Muscle layer of duodenum (tissue), 2 donors: ENCODE data around the gene TEX13B.

ENCODE experiments used
- H3K27ac ChIP-seq: one replicate; pipeline ENCODE4 v1.7.0; 2013; ENCODE audit warnings: mild to moderate bottlenecking, low read length
- H3K27me3 ChIP-seq: one replicate; pipeline ENCODE4 v1.7.0; 2013; ENCODE audit warnings: low read depth, mild to moderate bottlenecking, control low read depth, low read length
- H3K36me3 ChIP-seq, 2 donors: one replicate each; pipeline ENCODE4 v1.7.0; 2013; ENCODE audit warnings: low read length in 2 of 2, control low read depth in 1 of 2, mild to moderate bottlenecking in 1 of 2; ENCODE audit not compliant: insufficient read depth in 2 of 2, control insufficient read depth in 1 of 2
- H3K4me1 ChIP-seq, 2 donors: one replicate each; pipeline ENCODE4 v1.7.0; 2013; ENCODE audit warnings: low read length in 2 of 2, mild to moderate bottlenecking in 2 of 2, control low read depth in 1 of 2, moderate library complexity in 1 of 2; ENCODE audit not compliant: insufficient read depth in 2 of 2, control insufficient read depth in 1 of 2
- H3K4me3 ChIP-seq, 2 donors: one replicate each; pipeline ENCODE4 v1.7.0; 2013; ENCODE audit warnings: low read length in 2 of 2, low read depth in 1 of 2, mild to moderate bottlenecking in 1 of 2
- H3K9me3 ChIP-seq, 2 donors: one replicate each; pipeline ENCODE4 v1.7.0; 2013; ENCODE audit warnings: low read length in 2 of 2, control low read depth in 1 of 2, mild to moderate bottlenecking in 1 of 2; ENCODE audit not compliant: control insufficient read depth in 1 of 2
- donor health status: healthy.

Gene TEX13B

DNA sequence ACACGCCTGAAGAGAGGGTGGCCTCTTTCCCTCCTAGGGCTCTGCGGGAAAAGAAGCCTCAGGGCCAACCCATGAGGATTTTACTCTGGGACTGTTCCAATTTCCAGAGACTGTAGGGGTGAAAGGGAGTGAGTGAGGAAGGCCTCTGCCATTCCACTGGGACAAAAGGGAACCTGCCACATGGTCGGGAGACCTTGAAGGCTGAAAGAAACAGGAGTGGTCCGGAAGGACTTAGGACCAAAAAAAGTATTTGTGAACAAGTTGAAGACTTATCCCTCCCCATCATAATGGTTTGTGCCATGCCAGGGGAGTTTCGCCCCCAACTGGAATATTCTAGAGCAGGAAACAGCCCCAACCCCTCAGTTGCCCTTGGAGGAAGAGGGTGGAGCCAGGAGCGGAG lies at the start of gene TEX13B:
Gene TEX13B, minus strand, starts transcription at position 15 of the 400 bp plus-strand sequence. CDS start 243 bp downstream, outside the sequence.
- no peaks in the 10 kb centered on the region for H3K36me3 ChIP-seq
- no peaks in the 10 kb centered on the region for H3K27me3 ChIP-seq
- H3K4me1 ChIP-seq: no peaks in the 10 kb centered on the region
- H3K27ac ChIP-seq: no peak within 1 kb of the TSS
- H3K9me3 ChIP-seq: no peaks in the 10 kb centered on the region
- H3K4me3 ChIP-seq: no peak within 1 kb of the TSS

DNA sequence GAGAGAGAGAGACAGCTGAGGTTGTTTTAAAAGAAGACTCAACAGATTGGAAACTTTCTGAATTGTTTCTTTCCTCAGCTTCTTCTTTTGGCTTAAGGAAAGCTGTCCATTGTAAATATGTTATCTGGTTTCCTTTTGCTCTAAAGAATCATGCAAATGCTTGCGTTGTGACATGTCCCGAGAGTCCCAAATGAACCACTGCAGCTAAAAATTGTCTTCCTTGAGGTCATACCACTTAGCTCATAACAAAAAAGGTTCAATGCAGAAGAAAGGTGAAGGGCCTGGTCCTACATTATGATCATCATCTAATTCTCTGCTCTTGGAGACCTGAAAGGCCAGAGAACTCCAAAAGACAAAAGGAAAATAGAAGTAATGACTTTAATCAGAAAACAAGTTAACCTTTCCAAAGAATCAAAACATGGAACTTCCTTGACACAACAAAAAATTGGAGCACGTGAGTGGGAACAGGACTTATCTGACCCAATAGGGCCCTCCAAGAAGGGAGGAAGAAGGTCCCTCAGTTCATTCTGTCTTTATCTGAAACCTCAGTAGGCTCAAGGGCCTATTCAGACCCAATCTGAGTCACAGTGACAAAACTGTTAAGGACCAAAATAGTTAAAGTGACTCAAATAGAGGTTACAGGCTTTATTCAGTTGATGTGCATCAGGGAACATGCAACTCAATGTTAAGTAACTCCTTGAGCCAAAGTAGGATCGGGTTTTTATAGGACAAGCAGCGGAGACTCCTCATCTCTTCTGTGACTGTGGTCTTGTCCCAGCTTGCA lies 48.0 kb upstream of the TEX13B start:
- no peak overlapping the region for H3K27ac ChIP-seq
- H3K4me1 ChIP-seq: no peaks in the 10 kb centered on the region
- H3K9me3 ChIP-seq: no peaks in the 10 kb centered on the region
- no peak overlapping the region for H3K4me3 ChIP-seq
- H3K27me3 ChIP-seq: no peaks in the 10 kb centered on the region
- no peaks in the 10 kb centered on the region for H3K36me3 ChIP-seq

DNA sequence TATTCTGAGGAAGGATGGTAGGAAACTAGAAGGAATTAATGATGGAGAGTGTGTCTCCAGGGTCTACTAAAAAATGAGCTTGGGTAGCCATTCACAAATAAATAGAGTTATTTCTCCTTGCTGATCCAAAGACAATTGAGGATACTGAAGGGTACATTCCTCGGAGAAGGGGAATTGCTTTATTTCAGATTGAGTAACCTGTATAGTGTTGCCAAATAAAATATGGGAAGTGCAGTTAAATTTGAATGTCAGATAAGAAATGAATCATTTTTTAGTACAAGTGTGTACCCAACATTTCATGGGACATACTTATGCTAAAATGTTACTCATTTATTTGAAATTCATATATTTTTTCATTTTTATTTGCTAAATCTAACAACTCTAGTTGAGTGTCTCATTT lies 46.7 kb upstream of the TEX13B start:
- Histone ChIP-seq H3K36me3 (no peaks in the 10 kb centered on the region), H3K27ac (no peak overlapping the region), H3K9me3 (no peaks in the 10 kb centered on the region), H3K27me3 (no peaks in the 10 kb centered on the region), H3K4me3 (no peak overlapping the region), H3K4me1 (no peaks in the 10 kb centered on the region)

- Histone ChIP-seq H3K27ac (no peak overlapping the region), H3K27me3 (no peaks in the 10 kb centered on the region), H3K9me3 (no peaks in the 10 kb centered on the region), H3K4me3 (no peak overlapping the region), H3K36me3 (no peaks in the 10 kb centered on the region), H3K4me1 (no peaks in the 10 kb centered on the region)
These were observed 43.9 kb upstream of the TEX13B start for GRCh38 chrX:108025954-108026600.

DNA sequence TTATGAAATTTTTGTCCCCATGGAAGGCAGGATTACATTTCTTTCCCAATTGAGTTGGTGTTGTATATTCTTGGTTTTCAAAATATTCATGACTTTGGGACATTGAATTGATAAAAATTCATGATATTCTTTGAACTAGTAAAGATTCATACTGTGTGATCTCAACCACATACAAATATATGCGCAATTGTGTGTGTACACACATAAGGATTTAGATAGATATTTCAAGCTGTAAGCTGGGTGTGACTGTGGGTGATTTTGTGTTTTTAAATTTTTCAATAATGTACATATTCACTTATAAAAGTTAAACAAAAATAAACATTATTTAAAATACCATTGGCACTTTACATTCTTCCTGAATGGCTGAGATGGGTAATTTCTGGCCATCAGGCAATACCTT lies 43.2 kb upstream of the TEX13B start:
- no peaks in the 10 kb centered on the region for H3K9me3 ChIP-seq
- H3K36me3 ChIP-seq: no peaks in the 10 kb centered on the region
- H3K27ac ChIP-seq: no peak overlapping the region
- H3K4me3 ChIP-seq: no peak overlapping the region
- H3K4me1 ChIP-seq: no peaks in the 10 kb centered on the region
- H3K27me3 ChIP-seq: no peaks in the 10 kb centered on the region

- H3K27ac ChIP-seq: no peak overlapping the region
- no peaks in the 10 kb centered on the region for H3K36me3 ChIP-seq
- no peaks in the 10 kb centered on the region for H3K27me3 ChIP-seq
- no peaks in the 10 kb centered on the region for H3K4me1 ChIP-seq
- H3K4me3 ChIP-seq: no peak overlapping the region
- H3K9me3 ChIP-seq: no peaks in the 10 kb centered on the region
These were observed 40.4 kb upstream of the TEX13B start for GRCh38 chrX:108022491-108023089.

DNA sequence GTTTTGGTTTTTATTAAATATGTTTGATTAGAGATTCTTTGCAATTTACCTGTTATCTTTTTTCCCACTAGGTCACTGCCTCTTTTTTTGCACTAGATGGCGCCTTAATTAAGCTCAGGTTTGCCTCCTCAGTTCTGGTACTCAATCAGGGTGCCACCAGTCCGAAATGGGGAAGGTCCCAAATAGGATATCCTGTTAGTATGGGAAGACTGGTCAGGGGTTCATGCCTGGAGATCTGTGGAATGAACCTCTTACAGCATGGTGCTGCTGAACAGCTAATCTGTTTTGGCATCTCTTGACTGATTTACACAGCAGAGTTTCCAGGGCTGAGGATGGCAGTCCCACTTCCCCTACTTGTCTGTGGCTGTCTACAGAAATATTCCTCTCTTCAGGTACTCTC lies 38.5 kb upstream of the TEX13B start:
- H3K4me1 ChIP-seq: no peaks in the 10 kb centered on the region
- H3K27ac ChIP-seq: no peak overlapping the region
- no peaks in the 10 kb centered on the region for H3K36me3 ChIP-seq
- no peak overlapping the region for H3K4me3 ChIP-seq
- H3K27me3 ChIP-seq: no peaks in the 10 kb centered on the region
- no peaks in the 10 kb centered on the region for H3K9me3 ChIP-seq

DNA sequence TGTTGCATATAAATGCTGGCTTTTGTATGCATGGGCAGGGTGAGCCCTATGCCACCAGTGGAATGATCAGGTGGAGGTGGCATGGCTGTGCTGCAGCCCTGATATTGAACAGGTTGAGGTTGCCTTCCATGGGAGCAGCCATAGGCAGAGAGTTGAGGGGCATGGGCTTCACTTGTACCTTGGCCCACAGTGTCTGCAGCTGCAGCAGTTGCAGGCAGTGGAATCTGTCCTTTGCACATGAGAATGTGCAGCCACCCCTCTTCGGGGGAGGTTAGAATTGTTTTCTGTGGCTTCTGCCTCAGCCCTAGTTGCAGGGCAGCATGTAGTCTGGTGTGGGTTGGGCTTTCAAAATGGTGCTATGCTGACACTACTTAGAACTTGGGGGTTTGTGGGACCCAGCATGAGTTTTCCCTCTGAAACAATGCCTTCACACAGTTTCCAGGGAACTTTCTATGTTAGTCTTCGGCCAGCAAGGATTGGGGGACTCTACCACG lies 37.3 kb upstream of the TEX13B start:
- Histone ChIP-seq H3K4me1 (no peaks in the 10 kb centered on the region), H3K36me3 (no peaks in the 10 kb centered on the region), H3K4me3 (no peak overlapping the region), H3K27ac (no peak overlapping the region), H3K9me3 (no peaks in the 10 kb centered on the region), H3K27me3 (no peaks in the 10 kb centered on the region)

DNA sequence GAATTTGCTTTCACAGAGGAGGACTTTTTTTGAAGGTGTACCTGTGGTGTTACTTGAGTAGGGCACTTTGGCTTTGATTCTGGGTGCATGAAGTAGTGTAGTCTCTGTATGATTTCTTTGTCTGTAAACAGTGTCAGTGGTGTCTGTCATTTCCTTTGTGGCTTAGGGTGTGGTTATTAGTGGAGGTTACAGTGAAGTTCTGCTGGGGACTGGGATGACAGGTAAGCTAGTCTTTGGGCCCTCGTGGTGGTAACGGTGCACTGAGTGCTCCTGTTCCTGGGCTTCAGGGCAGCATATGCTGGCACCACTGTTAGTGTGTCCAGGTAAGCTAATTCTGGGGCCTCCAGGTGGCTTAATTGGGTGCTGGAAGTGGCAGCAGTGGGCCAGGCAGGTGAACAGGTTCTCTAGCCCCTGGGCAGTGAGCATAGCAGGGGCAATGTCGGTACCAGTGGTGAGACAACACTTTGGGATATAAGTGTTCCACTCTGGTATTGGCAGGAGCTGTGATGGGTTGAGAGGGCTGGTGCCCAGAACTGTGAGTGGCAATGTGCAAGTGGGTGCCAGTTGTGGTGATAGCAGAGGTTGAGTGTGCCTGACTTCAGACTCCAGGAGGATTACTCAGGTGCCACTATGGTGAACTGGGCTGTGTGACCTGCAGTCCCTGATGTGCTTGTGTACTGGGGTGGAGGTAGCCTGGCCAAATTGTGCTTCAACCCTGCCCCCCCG lies 36.6 kb upstream of the TEX13B start:
- no peak overlapping the region for H3K4me3 ChIP-seq
- H3K27me3 ChIP-seq: no peaks in the 10 kb centered on the region
- no peaks in the 10 kb centered on the region for H3K9me3 ChIP-seq
- no peaks in the 10 kb centered on the region for H3K36me3 ChIP-seq
- H3K4me1 ChIP-seq: no peaks in the 10 kb centered on the region
- no peak overlapping the region for H3K27ac ChIP-seq

DNA sequence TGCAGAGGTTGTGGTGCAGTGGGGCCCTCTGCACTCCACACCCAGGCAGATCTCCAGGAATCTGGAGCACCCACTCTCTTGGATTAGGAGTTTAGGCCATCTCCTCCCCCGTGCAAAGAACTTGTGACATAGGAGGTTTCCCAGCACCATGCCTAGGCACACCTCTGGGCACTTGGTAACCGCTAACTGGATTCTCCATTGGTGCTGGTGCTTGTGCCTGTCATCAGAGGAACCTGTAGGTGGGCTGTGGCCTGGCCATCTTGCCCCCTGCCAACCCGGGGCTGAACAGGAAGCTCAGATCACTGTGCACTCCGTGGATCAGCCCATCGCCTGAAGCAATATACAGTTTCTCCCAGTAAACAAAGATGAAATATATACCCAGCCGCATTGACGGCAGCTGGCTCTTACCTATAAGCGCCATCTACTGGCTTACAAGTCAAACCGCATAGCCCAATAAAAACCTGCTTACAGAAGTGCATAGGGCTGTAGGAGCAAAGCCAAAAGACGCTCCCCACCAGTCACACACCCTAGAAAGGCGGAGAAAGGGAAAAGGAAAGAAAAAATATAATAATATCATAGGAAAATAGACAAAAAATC lies 19.1 kb upstream of the TEX13B start:
- no peak overlapping the region for H3K4me3 ChIP-seq
- H3K9me3 ChIP-seq: no peaks in the 10 kb centered on the region
- no peak overlapping the region for H3K27ac ChIP-seq
- no peaks in the 10 kb centered on the region for H3K4me1 ChIP-seq
- H3K27me3 ChIP-seq: no peaks in the 10 kb centered on the region
- H3K36me3 ChIP-seq: no peaks in the 10 kb centered on the region

- H3K27ac ChIP-seq: no peak overlapping the region
- no peaks in the 10 kb centered on the region for H3K4me1 ChIP-seq
These were observed 18.6 kb upstream of the TEX13B start for GRCh38 chrX:108000751-108001150.

More at GRCh38 chrX:108000751-108001150, 18.6 kb upstream of the TEX13B start:
- no peak overlapping the region for H3K4me3 ChIP-seq
- no peaks in the 10 kb centered on the region for H3K36me3 ChIP-seq
- H3K9me3 ChIP-seq: no peaks in the 10 kb centered on the region
- no peaks in the 10 kb centered on the region for H3K27me3 ChIP-seq
